Transverse colon (tissue), 4 donors: ENCODE measurements around the gene ENTR1.

ENCODE experiments used
- EP300 ChIP-seq: sonication (generic); formaldehyde crosslinking; IDR thresholded peaks from one replicate; pipeline ENCODE4 v1.6.1; 2017; ENCODE audit warnings: antibody characterized with exemption, low read depth
- POLR2A ChIP-seq: fragments of 450-650 bp; IDR thresholded peaks from one replicate; pipeline ENCODE4 v1.6.1; 2016; ENCODE audit warnings: antibody characterized with exemption, mild to moderate bottlenecking, moderate library complexity
- POLR2AphosphoS5 ChIP-seq, 3 donors: sonication (generic); formaldehyde crosslinking; IDR thresholded peaks; one replicate each; pipeline ENCODE4 v1.6.1; 2016; ENCODE audit warnings: antibody characterized with exemption in 3 of 3
- TF ChIP-seq, protein P1 (sequence below), 5 experiments: fragments of 200-600 bp in 3 of 5; fragments of 450-650 bp in 2 of 5; sonication (generic) in 3 of 5; IDR thresholded peaks; 1 replicate in 2 of 5; 2 replicates in 3 of 5; pipeline ENCODE4 v1.5.1; 2016 to 2017; ENCODE audit warnings: antibody characterized with exemption in 5 of 5, inconsistent platforms in 3 of 5, mild to moderate bottlenecking in 2 of 5, moderate library complexity in 1 of 5

DNA sequence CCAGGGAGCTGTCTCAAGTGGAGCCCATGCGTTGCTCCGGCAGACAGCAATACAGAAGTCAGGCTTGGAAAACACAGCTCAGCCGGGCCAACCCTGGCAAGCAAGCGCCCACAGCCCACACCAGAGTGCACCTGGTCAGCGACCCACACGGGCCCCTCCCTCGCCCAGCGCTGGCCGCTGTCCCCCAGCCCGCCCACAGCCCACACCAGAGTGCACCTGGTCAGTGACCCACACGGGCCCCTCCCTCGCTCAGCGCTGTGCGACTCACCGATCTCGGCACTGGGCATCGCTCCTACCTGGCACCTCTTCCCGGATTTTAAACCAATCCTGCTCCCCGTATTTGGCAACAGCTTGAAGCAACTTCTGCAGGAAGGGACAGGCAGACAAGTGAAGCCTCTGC, 23.2 kb downstream of the ENTR1 start:
- TF ChIP-seq POLR2AphosphoS5 (IDR thresholded peaks at IDR 0.05) (no peak), EP300 (no peak), POLR2A (no peak)
- TF ChIP-seq, protein P1, sequence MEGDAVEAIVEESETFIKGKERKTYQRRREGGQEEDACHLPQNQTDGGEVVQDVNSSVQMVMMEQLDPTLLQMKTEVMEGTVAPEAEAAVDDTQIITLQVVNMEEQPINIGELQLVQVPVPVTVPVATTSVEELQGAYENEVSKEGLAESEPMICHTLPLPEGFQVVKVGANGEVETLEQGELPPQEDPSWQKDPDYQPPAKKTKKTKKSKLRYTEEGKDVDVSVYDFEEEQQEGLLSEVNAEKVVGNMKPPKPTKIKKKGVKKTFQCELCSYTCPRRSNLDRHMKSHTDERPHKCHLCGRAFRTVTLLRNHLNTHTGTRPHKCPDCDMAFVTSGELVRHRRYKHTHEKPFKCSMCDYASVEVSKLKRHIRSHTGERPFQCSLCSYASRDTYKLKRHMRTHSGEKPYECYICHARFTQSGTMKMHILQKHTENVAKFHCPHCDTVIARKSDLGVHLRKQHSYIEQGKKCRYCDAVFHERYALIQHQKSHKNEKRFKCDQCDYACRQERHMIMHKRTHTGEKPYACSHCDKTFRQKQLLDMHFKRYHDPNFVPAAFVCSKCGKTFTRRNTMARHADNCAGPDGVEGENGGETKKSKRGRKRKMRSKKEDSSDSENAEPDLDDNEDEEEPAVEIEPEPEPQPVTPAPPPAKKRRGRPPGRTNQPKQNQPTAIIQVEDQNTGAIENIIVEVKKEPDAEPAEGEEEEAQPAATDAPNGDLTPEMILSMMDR (IDR thresholded peaks at IDR 0.05) = no peak
